HG02943 (cell line): ENCODE measurements around the gene TBL1X.
"Not testable (repeated sequence)": the region's sequence is repeated elsewhere in the genome, so short reads cannot be mapped to it uniquely, and the experiment has no call there.

Experiments
- ATAC-seq: cut with Tn5 transposase; IDR thresholded peaks from one replicate; pipeline ENCODE4 v1.9.1; 2021; ENCODE audit warnings: mild to moderate bottlenecking, low read depth, moderate library complexity; ENCODE audit not compliant: unreplicated experiment

Gene TBL1X

DNA sequence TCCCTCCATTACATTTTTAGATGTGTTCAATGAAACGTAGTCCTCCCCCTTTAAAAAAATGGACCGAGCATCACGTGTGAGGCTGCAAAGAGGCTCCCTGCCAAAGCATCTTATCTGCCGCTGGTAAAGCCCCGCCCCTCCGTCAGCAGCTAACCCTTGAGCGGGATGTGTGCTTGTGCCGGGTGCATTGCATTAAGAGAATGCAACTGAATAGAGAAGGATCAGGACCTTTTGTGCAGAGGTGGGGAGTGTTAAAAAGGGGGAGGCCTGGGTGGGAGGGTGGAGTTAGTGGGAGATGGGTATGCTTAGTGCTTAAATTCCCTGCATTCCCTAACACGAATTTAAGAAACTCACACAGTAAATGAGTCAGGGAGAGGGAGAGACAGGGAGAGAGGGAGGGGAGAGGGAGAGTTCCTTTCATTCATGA is 66.0 kb downstream of the TBL1X start:
- no peak for ATAC-seq

DNA sequence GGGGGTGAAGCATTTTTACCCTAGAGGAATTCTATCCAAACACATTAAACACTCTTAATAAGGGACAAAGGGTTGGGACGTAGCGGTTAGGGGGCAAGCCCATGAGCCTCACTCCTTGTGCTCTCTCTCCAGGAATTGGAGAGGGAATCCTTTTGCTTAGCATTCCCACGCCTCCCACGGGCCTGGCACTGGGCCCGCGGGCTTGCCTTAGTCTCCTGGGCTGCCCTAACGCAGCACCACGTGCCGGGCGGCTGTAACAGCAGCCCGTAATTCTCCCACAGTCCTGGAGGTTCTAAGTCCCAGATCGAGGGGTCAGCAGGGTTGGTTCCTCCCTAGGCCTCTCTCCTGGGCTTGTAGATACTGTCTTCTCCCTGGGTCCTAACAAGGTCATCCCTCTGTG is 67.5 kb downstream of the TBL1X start:
- no peak for ATAC-seq

DNA sequence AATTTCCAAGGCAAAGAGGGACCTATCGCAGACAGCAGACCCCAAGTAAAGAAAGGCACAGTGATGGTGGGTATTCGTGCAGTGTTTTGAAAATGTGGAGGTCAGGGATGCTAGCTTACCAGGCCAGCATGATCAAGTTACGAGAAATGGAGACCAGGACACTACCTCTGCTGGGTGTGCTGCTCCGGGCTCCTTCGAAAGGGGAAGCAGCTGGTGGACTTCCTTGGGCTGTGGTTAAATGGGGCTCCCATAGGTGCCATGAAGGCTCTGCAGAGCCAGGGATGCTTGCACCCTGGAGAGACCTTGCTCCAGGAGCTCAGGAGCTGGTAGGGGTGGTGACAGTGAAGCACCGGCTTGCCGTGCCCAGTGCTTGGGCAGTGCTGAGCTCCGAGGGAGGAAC is 68.8 kb downstream of the TBL1X start:
- ATAC-seq, result no peak

DNA sequence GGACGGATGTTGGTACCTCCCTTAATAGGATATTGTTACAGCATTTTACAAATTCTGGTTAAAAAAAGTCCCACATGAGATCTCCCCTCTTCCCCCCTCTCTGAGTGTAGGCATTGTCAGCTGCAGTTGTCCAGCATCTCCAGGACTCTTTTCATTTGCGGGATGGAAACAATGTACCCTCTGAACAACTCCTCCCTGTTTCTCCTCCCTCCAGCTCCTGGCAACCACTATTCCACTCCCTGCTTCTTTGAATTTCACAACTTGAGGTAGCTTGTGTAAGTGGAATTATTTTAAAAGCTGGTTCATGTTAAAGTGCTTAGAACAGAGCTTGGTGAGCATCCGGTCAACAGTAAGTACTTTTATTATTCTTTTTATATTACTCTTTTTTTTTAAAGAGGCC is 69.8 kb downstream of the TBL1X start:
- no peak for ATAC-seq

DNA sequence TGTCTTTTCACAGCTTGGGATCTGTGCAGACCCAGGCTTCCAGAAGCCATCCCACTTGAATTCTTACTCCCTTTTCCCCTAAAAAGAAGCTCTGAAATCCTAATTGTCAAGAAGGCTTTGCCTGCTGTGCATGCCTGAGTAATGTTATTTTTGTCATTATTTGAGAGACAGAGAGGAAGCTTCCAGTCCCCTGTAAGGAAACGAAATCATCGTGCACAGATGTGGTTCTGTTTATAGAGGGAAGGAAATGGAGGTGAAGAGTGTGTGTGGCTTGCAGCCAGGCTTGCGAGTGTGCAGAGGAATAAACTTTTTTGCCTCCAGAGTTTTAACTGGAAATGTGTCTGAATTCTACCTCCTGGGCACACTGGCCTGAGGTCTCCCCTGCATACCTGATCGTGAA is 70.2 kb downstream of the TBL1X start:
- ATAC-seq, result no peak

DNA sequence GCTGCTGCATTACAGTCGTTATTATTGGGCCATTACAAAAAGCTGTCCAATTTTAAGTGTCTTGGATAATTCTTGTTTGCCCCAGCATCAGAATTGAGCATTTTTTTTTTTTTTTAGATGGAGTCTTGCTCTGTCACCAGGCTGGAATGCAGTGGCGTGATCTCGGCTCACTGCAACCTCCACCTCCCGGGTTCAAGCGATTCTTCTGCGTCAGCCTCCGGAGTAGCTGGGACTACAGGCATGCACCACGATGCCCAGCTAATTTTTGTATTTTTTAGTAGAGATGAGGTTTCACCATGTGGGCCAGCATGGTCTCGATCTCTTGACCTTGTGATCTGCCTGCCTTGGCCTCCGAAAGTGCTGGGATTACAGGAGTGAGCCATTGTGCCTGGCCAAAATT is 71.3 kb downstream of the TBL1X start:
- ATAC-seq, result not testable (repeated sequence)

DNA sequence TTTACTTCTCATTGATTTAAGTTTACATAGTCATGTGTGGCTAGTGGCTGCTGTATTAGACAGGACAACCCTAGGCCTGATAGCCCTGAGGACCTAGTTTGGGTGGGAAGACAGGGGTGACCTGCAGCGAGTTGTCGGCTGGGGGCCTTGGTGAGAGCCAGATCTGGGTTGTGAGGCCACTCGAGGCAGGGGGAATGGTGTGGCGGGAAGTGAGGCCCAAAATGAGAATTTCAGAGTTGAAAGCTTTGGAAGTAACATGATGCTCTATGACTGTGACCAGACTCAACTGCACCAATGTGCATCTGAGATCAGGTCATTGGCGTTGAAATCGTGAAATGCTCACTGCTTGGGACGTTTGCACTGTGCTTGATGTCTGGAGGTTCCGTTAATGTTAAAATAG is 72.9 kb downstream of the TBL1X start:
- no peak for ATAC-seq

DNA sequence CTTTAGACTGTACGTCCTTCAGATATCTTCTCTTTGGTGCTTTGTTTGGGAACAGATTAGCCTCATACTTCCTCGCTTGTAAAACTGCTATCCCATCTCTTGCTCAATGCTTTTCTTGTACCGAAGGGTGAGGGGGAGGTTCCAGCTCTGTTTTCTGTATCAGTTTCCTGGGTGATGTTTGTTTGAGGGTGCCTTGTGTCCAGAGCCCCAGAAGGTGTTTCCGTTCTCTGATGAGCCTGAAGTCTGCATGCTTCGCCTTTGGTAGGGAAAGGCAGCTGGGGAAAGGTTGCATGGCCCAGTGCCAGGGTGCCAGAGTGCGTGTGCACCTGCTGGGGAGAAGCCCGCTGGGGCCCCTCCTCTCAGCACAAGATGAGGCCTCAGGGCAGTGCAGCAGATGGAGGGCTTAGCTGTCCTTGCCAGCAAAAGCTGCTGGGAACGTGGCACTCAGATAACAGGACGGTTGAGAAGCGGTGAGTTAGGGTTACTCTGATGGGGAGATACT is 73.7 kb downstream of the TBL1X start:
- no peak for ATAC-seq

DNA sequence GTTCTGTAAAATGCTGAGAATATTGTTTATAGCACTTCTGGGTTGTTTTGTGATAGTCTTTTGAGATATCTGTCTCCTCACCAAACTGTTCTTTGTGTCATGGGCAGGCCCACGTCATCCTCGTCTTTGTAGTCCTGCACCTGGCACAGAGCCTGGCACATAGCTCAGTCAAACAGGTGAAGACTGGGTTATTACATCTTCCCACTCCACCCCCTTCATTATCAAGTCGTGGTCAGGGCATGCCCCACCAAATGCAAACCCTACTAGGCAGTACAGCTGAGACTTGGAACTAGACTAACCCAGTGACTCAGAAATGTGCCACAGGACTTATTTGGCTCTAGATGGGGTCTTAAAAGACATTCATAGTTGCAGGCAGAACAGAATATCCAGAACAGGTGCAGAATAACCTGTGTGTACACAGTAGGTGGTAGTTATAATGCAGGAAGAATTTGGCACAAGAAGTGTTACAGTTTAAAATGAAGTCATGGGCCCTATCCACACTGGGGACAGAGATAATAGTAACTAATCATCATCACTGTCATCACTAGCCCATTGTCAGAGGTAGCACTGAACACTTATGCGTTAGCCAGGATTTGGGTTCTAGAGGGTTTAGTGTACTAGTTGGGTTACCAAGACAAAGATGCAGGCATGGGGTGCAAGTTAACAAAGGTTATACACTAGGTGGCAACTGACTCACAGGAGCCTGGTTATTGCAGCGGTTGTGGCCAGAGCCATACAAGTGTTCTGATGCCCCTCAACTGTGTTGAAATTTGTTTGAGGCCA is 74.9 kb downstream of the TBL1X start:
- ATAC-seq, result no peak

DNA sequence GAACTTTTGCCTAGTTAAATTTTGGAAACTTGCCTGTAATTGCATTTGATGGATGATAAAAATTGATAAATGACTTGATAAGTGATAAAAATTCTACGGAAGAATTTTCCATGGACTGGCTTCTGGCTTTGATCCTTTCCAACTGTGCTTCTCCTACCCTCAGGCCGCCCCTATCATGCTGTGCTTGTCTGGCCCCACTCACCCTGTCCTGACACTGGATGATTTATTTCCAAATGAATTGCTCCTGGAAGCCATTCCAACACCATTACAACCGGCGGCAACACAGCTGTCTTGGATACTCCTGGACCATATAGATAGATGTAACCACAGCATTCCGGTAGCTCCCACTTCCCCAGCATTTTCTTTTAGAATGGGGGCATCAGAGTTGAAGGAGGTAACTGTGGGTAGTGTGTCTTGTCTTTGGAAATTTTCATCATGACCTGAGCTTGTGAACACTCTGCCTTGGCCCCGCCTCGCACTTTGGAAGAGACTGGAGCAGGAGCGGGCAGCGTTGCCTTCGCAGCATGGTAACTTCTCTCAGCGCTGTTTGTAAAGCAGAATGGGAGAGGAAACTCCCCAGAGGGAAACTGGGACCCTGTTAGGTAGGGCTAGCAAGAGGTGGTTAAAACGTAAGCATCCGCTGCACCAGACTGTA is 77.4 kb downstream of the TBL1X start:
- no peak for ATAC-seq

DNA sequence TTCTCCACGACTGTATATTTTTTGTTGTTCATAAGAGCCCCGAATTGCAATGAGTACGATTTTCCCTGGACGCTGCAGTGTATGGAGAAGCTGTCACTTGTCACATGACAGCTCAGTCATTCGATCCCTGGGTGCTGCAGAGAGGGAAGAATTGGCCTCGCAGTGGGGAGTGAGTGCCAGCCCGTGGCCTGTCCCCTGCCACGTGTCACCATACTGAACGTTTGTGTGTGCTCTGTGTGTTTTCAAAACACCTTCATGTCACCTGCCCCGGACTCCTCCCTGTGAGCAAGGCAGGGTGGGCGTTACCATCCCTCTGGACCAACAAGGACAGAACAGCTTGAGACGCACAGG is 77.9 kb downstream of the TBL1X start:
- no peak for ATAC-seq

DNA sequence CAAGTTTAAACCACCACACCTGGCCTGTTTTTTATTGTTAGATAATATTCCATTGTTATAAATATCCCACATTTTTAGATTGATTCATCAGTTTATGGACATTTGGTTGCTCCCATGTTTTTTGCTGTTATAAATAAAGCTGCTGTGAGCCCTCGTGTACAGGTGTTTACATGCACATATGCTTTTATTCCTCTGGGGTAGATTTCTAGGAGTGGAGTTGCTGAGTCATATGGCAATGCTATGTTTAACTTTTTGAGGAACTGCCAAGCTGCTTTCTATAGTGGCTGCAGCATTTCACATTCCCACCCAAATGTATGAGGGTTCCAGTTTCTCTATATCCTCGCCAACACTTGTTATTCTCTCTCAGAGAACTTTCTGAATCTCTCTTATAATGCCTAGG is 90.5 kb downstream of the TBL1X start:
- ATAC-seq, result no peak

DNA sequence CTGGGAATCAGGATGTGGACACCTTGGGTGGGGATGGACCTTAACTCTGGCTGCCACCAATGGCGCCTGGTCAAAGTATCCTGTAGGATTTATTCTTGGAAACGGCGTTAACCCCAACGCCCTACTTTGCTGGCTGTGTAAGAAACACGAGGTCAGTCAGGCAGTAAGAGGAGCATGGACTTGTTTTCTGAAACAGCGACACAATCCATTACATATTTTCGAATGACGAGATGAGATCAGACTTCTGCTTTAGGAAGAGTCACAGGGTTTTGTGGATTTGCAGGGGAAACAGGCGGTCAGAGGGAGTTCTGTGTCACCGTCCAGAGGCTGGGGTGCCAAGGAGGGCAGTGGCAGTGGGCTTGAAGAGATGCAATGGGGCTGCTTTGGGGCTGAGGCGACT is 92.2 kb downstream of the TBL1X start:
- ATAC-seq, result no peak

DNA sequence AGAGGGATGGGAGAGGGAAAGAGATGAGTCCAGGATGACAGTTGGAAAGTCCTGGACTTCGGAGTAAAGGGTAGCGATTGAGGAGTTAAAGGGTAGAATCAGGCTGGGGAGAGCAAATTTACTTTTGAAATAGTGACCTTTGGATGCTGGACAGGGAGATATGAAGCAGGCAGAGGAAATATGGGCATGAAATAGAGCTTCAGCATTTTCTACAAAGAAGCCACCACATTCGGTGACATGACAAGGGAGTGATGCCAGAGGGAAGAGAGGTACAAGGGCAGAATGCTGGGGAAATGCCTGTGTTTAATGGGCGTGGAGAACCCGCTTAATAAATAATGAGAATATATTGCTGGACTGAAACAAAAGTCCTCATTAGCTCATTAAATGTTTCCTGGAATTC is 92.7 kb downstream of the TBL1X start:
- ATAC-seq, result no peak

DNA sequence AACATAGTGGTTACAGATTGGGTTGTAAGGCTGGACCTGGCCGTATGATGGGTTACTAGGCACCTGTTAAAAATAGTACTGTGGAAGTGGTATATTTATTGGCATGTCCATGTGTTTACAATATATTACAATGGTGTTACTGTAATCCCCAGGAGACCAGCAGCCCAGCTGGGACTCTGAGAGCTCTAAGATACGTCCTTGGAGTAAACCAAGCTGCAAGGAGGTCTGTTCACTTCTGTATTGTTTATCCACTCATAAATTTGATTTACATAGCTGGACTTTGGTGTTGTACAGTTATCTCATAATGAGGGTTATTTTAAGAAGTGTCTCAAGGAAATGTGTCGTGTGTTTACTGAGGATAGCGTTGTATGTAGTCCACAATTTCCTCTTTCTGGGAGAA is 93.8 kb downstream of the TBL1X start:
- no peak for ATAC-seq

DNA sequence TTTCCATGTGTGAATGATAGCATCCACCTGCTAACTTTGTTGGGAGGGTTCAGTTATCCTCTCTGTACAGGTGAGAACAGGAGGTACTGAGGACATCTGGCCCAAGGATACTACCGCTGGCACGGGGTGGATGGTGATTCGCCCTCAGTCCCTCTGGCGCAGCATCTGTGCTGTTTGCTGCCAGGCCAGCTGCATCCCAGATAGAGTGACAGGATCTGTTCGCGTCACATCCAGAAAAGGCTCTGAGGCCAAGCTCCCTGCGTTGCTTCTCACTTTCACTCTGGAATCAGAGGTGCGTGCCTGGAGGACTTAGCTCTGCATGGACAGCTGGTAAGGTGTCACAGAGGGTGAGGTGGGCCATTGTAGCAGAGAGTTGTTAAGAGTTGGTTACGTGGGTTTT is 95.4 kb downstream of the TBL1X start:
- no peak for ATAC-seq

DNA sequence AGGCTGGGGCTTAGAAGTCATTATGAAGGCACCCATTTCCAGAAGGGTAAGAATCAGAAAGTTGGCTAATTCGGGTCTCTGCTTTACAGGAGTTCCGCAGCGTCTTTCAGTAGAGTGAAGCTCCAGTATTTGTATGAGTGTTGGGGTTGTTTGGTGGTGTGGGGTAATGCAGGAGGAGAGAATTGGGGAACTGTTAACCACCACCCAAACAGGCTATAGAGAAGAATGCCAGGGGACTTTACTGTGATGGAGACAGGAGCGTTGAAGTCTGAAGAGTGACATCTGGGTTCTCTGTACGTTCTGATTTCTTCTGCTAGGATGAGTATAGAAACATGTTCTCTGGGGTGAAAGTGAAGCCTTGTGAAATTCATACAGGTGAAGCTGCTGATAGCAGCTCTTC is 96.3 kb downstream of the TBL1X start:
- ATAC-seq, result no peak

DNA sequence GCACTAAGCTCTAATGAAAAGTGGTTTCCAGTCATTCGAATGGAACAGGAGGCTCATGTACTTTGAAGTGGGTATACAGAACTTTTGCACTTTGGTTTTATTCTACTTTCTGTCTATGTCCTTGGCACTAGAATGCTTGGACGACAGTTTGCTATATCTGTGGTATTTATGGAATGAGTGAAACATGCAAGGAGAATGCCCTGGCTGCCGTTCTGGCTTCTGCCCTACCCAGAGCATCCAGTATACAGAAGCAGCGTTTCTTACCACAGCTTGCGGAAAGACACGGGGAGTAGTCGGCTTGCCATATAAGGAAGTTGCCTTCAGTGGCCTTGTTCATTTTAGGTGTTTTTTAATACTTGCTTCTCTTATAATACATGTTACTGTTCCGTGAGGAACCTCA is 98.0 kb downstream of the TBL1X start:
- no peak for ATAC-seq

DNA sequence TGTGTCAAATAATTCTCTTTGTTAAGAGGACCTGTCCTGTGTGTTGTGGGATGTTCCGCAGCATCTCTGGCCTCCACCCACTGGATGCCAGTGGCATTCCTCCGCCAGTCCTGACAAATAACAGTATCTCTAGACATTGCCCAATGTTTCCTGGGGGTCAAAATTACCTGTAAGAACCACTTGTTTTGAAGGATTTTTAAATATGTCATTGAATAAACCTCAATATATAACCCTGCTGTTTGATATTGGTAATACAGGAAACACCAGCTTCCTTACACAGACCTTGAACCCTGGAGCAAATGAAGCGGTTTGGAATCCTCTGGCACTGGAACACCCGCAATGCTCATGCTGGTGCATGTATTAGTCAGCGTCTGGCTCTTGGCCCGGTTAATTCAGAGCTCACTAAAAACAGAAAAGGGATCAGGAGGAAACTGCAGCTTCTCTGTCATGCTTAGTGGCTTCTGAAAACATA is 101.3 kb downstream of the TBL1X start:
- no peak for ATAC-seq

DNA sequence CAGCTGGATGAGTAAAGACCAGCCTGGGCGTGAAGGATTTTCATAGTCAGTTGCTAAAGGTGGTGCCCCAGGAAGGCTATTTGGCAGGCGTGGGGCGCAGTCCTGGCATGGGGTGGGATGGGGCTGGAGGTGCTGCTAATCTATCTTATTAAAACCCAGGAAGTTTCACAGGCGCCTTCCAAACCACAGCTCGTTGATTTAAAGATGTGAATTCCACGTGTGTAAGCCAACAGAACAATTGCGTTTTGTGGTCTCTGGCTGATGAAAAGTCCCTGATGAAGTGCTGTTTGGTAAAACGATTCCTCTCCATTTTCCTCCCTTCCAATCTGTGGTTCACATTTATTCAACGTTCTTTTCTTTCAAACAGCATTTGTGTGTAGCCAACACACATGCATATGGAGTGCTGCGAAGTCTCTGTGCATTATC is 105.0 kb downstream of the TBL1X start:
- no peak for ATAC-seq

DNA sequence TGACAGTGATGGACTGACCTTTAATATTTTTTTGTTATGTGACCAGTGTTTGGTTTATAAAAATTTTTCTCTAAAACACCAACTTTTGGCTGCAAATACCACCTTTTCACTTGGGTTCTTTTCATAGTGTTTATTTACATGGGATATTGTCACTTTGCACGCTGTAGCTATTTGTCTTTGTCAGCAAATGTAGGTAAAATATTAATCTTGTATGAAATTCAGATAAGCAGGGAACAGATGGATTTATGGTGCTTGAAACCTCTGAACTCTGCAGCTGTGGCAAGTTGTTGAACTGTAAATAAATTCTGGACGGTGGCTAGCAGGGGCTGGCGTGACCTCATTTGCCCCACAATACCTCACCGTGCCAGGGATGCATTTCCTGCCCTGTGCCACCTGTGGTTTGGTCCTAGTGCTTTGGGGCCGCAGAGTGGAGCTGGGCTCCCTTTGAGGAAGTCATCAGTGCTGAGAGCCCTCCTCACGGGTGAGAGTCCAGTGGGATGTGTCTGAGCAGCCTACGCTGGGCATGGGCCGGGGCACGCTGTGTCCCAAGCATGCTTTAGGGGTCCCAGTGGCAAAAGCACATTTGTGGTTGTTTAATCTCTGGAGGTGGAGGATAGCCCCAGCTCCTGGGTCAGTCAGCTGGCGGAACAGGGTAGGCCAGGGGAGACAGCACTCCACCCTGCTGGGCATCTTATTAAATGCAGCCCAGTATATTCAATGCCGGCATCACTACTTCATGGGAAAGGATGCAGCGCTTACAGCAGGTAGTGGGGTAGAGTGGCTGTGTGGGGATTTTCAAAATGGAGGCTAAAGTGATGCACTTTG is 108.6 kb downstream of the TBL1X start:
- ATAC-seq, result peak; percentile 41
